Tibial nerve (tissue), 3 donors: ENCODE results near the gene STAT6.
"Not testable (repeated sequence)": the region's sequence is repeated elsewhere in the genome, so short reads cannot be mapped to it uniquely, and the experiment has no call there.

Source experiments
- CTCF ChIP-seq, 5 experiments: fragments of 200-600 bp in 3 of 5; fragments of 450-650 bp in 2 of 5; sonication (generic) in 3 of 5; IDR thresholded peaks; one replicate each; pipeline ENCODE4 v1.5.1; 2016 to 2019; ENCODE audit warnings: antibody characterized with exemption in 5 of 5, mild to moderate bottlenecking in 3 of 5, moderate library complexity in 2 of 5
- POLR2A ChIP-seq, 2 donors: fragments of 450-650 bp; IDR thresholded peaks; one replicate each; pipeline ENCODE4 v1.6.1; 2017; ENCODE audit warnings: antibody characterized with exemption in 2 of 2, mild to moderate bottlenecking in 2 of 2, moderate library complexity in 2 of 2

GRCh38 chr12:57053146-57053545 lies 58.0 kb downstream of the STAT6 start:
- TF ChIP-seq POLR2A, CTCF (IDR thresholded peaks at IDR 0.05): not testable (repeated sequence)
